ENCODE data around the gene ARPC5L.

Gene ARPC5L

GRCh38 chr9:124839612-124840299 is 22.2 kb upstream of the ARPC5L start:
- Histone ChIP-seq H3F3A (ENCODE audit: insufficient read depth) (no peaks in the 10 kb centered on the region), H3K9me2 (replicated peaks; ENCODE audit: insufficient read depth, low read length) (no peaks in the 10 kb centered on the region), H3K27me3 (ENCODE audit: low read length) (no peaks in the 10 kb centered on the region), H3K36me3 (ENCODE audit: low read length) (no peaks in the 10 kb centered on the region), H4K20me1 (ENCODE audit: low read depth, low read length) (no peaks in the 10 kb centered on the region), H3K9ac (ENCODE audit: low read length) (no peak overlapping the region), H3K4me3 (ENCODE audit: insufficient read depth, low read length, poor library complexity, severe bottlenecking) (no peak overlapping the region), H2AFZ (ENCODE audit: low read depth, low read length, severe bottlenecking) (no peak overlapping the region), H3K79me2 (ENCODE audit: insufficient read depth, low read length) (no peaks in the 10 kb centered on the region), H3K4me2 (ENCODE audit: low read depth, low read length, poor library complexity, severe bottlenecking) (no peak overlapping the region), H3K27ac (ENCODE audit: low read depth, low read length) (no peak overlapping the region), H3K9me3 (ENCODE audit: insufficient read depth, low read length) (no peaks in the 10 kb centered on the region)
- TF ChIP-seq CTCF (IDR thresholded peaks at IDR 0.05; ENCODE audit: insufficient read depth, low read length, poor library complexity, severe bottlenecking) (no peak), EZH2phosphoT487 (conservative IDR thresholded peaks at IDR 0.05; ENCODE audit: low read length) (no peak)

- Histone ChIP-seq H3K36me3 (ENCODE audit: low read length) (no peaks in the 10 kb centered on the region), H3K79me2 (ENCODE audit: insufficient read depth, low read length) (no peaks in the 10 kb centered on the region), H2AFZ (ENCODE audit: low read depth, low read length, severe bottlenecking) (no peak overlapping the region), H3F3A (ENCODE audit: insufficient read depth) (no peaks in the 10 kb centered on the region), H3K27ac (ENCODE audit: low read depth, low read length) (no peak overlapping the region), H3K4me3 (ENCODE audit: insufficient read depth, low read length, poor library complexity, severe bottlenecking) (no peak overlapping the region), H3K9me3 (ENCODE audit: insufficient read depth, low read length) (no peaks in the 10 kb centered on the region), H3K9me2 (replicated peaks; ENCODE audit: insufficient read depth, low read length) (no peaks in the 10 kb centered on the region), H3K4me2 (ENCODE audit: low read depth, low read length, poor library complexity, severe bottlenecking) (no peak overlapping the region), H4K20me1 (ENCODE audit: low read depth, low read length) (no peaks in the 10 kb centered on the region), H3K9ac (ENCODE audit: low read length) (no peak overlapping the region), H3K27me3 (ENCODE audit: low read length) (no peaks in the 10 kb centered on the region)
- no peak for TF ChIP-seq EZH2phosphoT487 (conservative IDR thresholded peaks at IDR 0.05; ENCODE audit: low read length)
- peak; percentile 75 for TF ChIP-seq CTCF (IDR thresholded peaks at IDR 0.05; ENCODE audit: insufficient read depth, low read length, poor library complexity, severe bottlenecking)
These were observed 21.6 kb upstream of the ARPC5L start for GRCh38 chr9:124840300-124840833.

- Histone ChIP-seq H3K27me3 (ENCODE audit: low read length) (no peaks in the 10 kb centered on the region), H3K9me2 (replicated peaks; ENCODE audit: insufficient read depth, low read length) (no peaks in the 10 kb centered on the region), H4K20me1 (ENCODE audit: low read depth, low read length) (no peaks in the 10 kb centered on the region), H3K36me3 (ENCODE audit: low read length) (no peaks in the 10 kb centered on the region), H3K79me2 (ENCODE audit: insufficient read depth, low read length) (no peaks in the 10 kb centered on the region), H3K27ac (ENCODE audit: low read depth, low read length) (no peak overlapping the region), H2AFZ (ENCODE audit: low read depth, low read length, severe bottlenecking) (no peak overlapping the region), H3K9ac (ENCODE audit: low read length) (no peak overlapping the region), H3K4me3 (ENCODE audit: insufficient read depth, low read length, poor library complexity, severe bottlenecking) (no peak overlapping the region), H3F3A (ENCODE audit: insufficient read depth) (no peaks in the 10 kb centered on the region), H3K4me2 (ENCODE audit: low read depth, low read length, poor library complexity, severe bottlenecking) (no peak overlapping the region), H3K9me3 (ENCODE audit: insufficient read depth, low read length) (no peaks in the 10 kb centered on the region)
- TF ChIP-seq CTCF (IDR thresholded peaks at IDR 0.05; ENCODE audit: insufficient read depth, low read length, poor library complexity, severe bottlenecking): no peak
- no peak for TF ChIP-seq EZH2phosphoT487 (conservative IDR thresholded peaks at IDR 0.05; ENCODE audit: low read length)
These were observed 20.7 kb upstream of the ARPC5L start for GRCh38 chr9:124841075-124841821.

Measured in SU-DHL-6 (cell line).